Stimulated activated CD4-positive, alpha-beta T cell treated with anti-CD3 and anti-CD28 coated beads, Interleukin-4, amount 100 ng/mL, for 1 hour (primary cell): Measurements from ENCODE around the gene CAST.

ENCODE experiments used
- DNase-seq: peaks from one replicate; pipeline ENCODE4 v3.0.0-alpha.2; 2020

The CAST gene

GRCh38 chr5:96679293-96679692 lies 17.1 kb downstream of the CAST start:
- no peak for DNase-seq

DNA sequence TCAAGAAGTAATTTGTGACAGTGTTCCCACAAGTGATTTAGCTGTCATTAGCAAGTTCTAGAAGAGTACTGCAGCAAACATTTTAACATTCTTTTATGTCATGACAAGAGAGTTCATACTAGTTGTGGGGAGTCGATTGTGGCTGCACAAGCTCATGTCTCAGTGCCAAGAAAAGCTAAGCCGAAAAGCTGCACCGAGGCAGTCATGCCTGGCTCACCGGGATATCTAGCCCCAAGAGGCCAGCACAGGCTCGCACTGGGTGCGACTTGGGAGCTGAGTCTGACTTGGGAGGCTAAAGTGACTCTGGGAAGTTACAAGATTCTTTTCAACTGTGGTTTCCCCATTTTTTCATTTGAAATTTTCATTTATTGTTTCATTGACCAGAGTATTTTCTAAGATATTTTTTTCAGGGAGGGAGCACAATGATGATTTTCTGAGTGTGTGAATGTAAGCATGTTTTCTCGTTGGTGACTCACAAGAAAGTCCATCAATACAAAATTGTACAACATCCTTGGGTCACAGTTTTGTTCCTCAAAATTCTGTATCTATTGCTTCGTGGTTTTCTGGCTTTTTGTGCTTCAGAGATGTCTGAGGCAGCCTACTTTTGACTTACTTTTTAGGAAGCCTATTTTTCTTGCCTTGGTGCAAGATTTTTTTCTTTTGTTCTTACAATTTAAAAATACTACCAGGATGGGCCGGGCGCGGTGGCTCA lies 18.7 kb downstream of the CAST start:
- no peak for DNase-seq

GRCh38 chr5:96683392-96683791 lies 21.2 kb downstream of the CAST start:
- no peak for DNase-seq

DNA sequence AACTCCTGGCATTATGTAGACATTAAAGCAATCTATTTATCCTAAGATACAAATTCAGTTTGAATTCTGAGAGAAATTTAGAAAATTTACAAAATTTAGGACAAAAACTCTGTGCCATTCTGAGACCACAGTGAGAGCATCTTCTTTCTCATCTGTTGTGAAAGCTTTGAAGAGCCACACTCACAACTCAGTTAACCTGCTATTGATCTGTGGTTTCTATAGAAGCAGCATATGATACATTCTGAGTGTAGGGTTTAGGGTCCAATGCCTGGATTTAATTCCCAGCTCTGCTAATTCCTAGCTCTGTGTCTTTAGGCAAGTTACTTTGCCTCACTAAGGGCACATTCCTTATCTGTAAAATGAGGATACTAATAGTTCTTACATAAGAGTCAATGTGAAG lies 21.6 kb downstream of the CAST start:
- DNase-seq = no peak

- DNase-seq = no peak
These were observed 24.9 kb downstream of the CAST start for GRCh38 chr5:96687080-96687479.

GRCh38 chr5:96687812-96688453 lies 25.8 kb downstream of the CAST start:
- DNase-seq = no peak

DNA sequence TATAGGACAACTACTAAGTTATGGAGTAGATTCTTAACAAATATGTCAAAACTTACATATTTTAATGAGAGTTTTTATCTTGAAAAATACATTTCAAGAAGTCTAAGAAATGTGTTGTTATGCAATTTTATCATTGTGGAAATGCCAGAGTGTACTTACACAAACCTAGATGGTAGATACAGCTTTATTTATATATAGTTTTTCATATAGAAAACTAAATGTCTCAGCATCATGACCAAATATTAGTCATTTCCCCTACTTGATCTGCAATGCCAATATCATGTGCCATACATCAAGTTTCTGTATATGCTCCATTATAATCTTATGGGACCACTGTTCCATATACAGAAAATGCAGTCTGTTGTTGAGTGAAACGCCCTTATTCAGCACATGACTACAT lies 28.7 kb downstream of the CAST start:
- DNase-seq = no peak

DNA sequence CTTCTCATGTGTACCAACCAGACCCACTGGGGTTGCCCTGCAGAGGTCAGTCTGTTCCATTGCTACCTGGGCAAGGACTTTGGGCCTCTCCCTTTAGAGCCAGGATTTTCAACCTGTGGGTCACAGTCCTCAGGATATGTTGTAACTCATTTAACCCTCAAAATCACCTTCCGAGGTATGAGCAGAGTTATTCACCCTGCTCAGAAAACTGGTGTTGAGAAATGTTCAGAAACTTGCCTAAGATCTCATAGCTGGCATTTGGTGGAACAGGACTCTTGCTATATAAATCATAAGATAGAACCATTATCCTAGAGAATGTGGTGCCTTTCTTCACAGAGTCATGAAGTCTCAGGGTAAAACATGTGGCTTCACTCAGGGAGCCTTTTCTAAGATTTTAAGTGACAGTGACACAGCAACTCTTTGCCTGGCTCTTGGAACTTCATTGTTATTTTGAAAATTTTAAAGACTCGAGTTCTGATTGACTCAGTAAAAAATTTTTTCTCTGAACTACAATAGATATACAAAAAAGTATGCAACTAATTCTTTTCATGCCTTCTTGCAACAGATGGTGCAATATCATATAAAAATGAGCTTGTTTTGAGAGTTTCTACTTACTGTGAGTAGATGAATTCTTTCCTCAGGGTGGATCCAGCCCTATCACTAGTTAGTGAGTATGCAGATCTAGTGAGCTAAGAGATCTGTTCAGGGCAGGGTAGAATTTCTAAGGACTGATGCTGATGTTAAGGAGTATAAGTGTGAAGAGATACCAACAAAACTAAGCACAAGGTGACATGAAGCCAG lies 29.5 kb downstream of the CAST start:
- DNase-seq = no peak

DNA sequence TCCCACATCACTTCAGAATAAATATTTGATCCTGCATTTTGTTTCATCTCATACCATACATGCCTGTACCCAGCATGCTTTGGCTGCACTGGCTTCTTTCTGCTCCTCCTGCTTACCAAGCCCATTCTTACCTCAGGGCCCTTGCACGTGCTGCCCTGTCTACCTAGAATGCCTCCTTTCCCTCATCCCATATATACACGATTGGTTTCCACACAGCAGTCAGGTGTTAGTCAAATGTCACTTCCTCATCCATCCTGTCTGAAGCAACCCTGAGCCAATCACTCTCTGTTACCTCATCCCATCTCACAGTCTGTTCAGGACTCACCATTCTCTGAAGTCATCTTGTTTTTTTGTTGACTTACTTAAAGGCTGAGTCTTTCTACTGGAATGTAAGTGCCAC lies 30.3 kb downstream of the CAST start:
- DNase-seq = no peak

- no peak for DNase-seq
These were observed 37.1 kb downstream of the CAST start for GRCh38 chr5:96699186-96699820.

GRCh38 chr5:96702503-96703383 lies 40.6 kb downstream of the CAST start:
- peak; percentile 80 for DNase-seq

DNA sequence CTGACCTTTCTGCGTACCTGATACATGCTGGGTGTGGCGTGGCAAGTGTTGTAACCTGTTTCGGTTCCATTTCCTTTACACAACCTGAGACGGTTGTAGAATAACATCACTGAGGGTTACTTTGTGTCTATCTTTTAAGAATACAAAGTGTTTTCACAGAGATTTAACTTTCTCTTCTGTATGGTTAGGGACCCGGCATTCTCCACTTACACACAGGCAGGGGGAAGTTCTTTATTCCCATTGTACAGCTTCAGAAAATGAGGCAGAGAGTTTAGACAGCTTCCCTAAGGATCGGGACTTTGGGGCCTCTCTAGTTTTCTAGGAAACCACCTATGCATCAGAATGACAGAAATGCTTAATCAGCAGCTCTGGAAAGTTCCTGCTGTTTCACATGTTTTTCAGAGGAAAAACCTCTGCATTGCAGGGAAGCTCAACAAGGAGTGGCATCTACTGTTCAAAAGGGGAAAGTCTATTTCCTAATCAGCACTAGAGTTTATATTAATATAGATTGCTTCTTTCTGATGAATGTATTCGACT lies 41.3 kb downstream of the CAST start:
- no peak for DNase-seq

- DNase-seq = no peak
These were observed 41.8 kb downstream of the CAST start for GRCh38 chr5:96703995-96704394.

DNA sequence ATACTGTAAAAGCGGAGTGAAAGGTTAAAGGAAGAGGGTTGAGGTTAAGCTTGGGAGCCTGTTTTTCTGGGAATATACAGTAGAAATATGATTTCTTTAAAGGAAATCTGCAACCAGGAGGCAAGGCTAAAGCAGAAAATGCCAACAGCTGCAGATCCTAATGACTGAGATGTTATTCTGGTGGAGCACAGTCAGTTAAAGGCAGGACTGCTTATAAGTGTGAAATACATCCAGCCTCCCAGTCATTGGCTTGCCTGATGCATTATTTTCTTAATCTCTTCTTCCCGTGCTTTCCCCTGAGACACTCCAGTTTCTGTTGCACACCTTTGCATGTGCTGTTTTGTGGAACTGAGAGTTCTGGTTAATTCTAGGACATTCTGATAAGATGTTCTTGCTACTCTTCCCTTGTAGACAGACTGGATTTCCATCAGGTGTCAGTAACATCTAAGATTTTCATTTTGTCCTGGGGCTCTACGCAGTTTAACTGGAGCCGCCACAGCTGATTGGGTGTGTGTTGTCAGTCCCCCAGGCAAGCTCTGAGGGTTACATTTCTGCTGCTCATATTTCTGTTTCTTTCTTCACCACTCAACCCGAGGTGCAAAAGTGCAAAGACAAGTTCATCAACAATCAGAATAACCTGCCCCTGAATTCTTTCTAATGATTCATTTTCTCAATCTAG lies 44.4 kb downstream of the CAST start:
- no peak for DNase-seq

DNA sequence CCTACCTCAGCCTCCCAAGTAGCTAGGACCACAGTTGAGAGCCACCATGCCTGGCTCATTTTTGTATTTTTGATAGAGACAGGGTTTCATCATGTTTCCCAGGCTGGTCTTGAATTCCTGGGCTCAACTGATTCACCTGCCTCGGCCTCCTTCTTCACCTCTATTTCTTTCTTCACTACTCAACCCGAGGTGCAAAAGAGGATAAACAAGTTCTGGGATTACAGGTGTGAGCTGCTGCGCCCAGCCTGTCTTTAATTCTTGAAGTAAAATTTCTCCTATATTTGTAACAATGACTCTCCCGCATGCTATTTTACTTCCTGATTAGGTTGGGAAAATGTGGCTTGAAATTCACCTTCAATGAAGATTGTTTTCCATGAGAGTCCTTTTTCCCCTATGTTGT lies 46.4 kb downstream of the CAST start:
- DNase-seq = no peak

- DNase-seq = no peak
These were observed 47.1 kb downstream of the CAST start for GRCh38 chr5:96709152-96709821.

DNA sequence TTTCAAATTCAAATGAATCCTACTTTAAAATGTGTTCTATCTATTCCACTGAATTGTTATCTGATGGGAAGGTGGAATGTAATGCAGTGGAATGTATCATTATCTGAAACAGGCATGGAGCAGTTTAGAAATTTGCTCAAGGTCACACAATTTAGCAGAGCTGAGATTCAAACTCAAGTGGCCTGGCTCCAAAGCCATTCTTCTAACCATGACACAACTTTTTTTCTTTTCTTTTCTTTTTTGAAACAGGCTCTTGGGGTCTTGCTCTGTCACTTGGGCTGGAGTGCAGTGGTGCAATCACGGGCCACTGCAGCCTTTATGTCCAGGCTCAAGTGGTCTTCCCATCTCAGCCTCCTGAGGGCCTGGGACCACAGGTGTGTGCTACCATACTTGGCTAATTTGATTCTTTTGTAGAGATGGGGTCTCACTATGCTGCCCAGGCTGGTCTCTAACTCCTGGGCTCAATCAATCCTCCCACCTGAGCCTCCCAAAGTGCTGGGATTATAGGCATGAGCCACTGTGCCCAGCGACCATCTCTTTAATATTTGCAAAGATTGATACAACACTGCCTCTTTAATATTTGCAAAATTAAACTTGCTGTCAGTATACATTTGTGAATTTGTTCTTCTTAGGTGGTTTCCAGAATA lies 50.0 kb downstream of the CAST start:
- DNase-seq = no peak

- DNase-seq = no peak
These were observed 52.3 kb downstream of the CAST start for GRCh38 chr5:96714450-96714849.

- DNase-seq = no peak
These were observed 52.8 kb downstream of the CAST start for GRCh38 chr5:96714951-96715451.

- no peak for DNase-seq
These were observed 53.8 kb downstream of the CAST start for GRCh38 chr5:96716007-96716406.
